ENCODE data around the gene APBA2.

Gene APBA2

DNA sequence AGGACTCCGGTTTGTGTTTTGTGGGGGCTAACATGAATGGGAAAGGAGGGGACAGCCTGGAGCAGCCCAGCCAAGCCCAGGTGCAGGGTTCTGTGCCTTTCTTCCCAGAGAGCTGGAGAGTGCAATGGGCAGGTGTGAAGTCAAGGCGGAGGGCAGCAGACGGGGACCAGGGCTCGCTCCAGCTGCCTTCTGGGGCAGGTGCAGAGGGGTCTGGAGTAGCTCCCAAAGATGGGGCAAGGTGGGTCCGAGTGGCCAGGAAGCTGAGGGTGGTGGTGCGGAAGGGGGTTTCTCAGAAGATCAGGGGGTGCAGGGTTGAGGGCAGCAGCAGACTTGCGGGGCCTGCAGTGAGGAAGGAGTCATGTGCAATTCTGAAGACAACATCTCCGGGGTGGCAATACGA, 225.0 kb downstream of the APBA2 start:
- no peak for DNase-seq

DNA sequence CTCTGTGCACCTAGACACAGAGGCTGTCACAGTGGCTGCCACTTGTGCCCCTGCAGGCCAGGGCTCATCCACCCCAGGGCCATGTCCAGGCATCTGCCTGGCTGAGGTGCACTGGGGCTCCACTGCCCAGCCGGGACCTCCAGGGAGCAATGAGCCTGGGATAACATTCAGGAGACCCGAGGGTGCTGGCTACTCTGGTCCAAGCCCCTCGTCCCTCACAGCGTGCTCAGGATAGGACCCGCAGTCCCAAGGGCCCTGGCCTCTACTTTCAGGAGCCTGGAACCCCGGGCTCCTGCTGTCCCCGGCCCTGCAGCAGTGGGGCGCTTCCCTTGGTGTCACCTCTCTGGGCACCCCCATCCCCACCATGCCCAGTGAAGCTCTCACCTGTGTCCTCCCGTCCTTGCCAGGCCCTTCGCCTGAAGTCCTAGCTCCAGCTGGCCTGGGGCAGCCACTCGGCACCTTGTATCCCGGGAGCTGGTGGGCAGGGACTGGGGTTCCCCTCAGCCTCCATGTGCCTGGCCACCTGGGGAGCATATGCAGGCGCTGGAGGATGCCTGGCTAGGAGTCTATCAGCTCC, 226.0 kb downstream of the APBA2 start:
- DNase-seq: no peak

DNA sequence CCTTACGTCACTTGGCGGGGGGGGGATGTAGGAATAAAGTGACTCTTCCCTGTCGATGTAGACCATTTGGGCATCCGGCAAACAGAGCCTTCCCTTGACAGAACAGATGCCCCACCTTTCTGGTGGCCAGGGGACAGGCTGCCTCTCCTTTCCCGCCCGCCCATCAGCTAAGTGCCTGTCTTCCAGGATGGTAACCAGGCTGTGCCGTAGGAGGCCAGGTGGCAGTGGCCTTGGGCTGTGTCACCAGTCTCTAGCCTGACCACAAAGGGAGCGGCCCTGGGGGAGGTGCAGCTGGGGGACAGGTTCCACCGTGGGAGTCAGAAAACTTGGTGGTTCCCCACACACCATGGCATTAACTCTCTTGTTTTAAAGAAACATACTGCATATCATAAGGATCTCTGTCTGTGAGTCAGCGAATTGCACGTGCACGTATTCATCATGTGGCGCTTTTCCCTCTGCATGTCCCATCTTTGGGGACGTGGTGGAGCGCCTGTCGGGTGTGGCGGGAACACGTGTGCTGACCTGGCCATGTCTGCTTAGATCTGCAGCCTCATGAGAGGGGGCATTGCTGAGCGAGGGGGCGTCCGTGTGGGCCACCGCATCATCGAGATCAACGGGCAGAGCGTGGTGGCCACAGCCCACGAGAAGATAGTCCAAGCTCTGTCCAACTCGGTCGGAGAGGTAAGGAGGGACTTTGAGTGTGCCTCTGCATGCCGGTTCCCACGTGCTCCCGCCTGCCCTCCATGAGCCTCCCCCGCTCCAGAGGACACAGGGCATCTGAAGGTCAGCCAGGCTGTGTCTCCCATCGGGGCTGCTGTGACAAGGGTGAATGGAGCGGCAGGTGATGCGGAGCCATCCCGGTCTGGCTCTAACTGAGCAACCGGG, 227.8 kb downstream of the APBA2 start:
- no peak for DNase-seq

DNA sequence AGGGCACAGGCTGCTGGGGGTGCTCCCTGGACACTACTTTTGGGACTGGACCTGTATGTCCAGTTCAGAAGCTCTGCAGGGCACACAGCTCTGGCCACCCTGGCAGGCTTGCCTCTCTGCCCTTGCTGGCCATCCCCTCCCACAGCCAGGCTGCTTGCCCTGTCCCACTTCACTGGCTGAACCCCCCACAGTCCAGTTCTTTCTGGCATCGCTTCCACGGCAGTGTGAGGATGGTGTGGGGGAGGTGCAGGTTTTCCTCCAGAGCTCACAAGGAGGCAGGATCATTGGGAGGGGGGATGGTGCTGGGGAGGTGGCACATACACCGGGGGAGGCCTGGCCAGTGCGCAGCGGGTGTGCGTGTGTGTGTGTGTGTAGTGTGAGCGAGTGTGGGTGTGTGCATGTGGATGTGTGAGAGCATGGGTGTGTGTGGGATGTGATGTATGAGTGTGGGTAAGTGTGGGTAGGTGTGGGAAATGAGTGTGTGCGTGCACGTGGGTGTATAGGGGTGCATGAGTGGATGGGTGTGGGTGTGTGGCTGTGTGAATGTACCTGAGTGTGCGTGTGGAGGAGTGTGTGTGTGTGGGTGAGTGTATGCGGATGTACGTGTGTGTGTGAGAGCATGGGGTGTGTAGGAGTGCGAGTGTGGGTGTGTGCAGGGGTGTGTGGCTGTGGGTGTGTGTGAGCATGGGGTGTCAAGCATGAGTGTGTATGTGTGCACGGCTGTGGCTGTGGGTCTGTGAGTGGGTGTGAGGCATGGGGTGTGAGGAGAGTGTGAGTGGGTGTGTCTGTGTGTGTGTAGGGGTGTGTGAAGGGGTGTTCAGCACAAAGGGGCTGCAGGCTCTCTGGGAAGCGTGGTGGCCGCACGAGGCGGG, 228.7 kb downstream of the APBA2 start:
- DNase-seq: no peak

GRCh38 chr15:29115093-29115991, 229.6 kb downstream of the APBA2 start:
- DNase-seq: no peak

DNA sequence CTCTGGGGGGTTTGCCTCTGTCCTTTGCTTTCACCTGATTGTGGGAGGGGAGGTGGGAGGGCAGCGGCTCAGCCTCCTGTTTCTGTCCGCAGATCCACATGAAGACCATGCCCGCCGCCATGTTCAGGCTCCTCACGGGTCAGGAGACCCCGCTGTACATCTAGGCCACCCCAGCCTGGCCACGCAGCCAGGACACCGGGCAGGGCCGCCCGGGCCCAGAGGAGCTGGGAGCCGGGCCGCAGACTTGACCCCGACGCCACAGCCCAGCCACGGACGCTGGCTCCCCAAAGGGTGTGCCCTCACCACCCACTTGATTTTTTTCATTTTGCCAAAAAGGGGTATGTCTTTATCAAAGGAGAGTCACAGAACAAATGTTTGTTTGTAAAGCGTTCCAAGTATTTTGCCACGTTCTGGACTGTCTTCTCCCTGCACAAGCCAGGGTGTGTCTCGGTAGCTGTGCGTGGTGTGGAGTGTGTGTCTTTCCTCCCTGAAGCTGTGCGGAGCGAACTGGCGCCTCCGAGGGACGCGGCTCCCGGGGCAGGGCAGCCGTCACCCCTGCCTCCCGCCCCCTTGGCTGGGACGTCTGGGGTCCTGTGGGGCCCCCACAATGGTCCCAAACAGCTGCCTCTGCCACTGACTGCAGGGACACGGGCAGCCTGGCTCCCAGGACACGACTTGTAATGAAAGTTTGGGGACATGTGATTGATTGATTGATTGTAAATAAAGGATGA, 231.4 kb downstream of the APBA2 start:
- DNase-seq: no peak

- no peak for DNase-seq
Observed at GRCh38 chr15:29117778-29118177, 232.0 kb downstream of the APBA2 start.

DNA sequence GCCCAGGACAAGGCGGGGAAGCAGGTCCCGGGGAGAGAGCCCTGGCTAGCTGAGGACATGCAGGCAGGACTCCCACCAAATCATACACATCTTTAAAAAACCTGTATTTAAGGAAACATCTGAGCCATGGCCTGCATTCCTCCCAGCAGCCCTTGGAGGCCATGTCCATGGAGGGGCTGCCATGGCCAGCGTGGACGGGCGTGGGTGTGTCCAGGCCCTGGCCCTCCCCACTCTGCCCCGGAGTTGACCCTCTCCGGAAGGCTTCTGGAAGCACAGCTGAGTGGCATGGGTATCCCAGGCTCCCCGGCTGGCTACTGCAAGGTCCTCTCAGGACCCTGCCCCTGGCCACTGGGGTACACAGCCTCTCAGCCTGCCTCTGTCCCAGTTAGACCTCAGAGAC, 234.1 kb downstream of the APBA2 start:
- DNase-seq: no peak

DNA sequence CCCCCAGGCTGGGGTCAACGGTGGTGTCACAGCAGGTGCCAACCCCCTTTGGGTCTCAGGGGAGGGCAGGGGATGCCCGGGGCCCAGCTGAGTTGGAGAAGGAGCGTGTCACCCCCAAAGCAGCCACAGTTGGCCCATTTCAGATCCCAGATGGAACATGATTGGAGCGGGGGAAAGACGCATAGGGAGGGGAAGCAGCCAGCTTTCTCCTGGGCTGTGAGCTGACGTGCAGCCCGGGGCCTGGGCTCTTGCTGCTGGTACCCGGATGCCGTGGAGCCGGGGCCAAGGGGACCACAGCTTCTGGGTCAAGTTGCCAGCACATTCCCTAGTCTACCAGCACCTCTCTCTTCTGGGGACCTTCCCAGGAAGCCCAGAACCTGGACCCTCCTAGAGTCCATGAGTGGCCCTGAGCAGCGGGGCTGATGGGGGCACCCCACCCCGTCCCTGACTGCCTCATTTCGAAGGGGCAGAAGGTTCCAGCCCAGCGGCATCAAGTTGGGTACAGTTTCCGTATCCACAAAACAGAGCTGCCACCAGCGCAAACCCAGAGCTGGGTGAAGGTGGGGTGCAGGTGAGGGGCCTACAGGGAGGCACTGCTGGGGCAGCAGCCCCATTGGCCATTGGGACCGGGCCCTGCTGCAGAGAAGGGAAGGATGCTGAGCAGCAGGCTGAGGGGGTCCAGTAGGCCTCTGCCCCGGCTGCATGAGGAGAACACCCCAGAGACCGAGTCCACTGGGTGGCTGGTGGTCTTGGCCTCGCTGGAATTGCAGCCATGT, 235.0 kb downstream of the APBA2 start:
- DNase-seq: no peak

DNA sequence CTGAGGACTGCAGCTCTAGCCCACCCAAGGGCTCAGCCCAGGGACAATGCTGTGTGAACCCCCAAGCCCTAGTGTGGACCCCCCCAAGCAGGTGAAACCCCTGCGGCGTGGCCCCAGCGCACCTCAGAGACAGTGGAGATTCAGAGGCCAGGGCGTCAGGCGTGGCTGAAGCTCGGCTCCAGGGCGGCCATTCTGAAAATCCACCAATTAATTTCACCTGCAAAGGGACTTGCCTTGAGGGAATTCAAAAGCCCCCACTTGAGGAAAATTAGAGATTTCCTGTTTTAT, 235.5 kb downstream of the APBA2 start:
- DNase-seq: no peak

DNA sequence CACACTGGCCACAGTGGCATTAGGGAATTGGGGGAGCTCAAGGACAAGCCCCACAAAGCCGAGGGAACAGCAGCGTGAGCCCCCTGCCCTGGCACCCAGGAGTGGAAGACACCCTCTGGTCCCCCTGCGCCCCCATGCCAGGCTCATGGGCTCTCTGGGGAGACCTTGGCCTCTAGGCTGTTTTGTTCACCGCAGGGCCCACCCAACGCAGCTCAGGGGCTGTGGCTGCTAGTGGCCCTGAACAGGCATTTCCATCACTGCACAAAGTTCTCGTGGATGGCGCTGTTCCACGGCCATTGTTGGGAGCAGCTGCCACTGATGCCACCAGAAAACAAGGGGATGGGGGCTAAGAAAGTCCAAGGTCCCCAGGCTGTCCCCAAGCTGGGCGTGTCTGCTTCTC, 236.1 kb downstream of the APBA2 start:
- DNase-seq: no peak

DNA sequence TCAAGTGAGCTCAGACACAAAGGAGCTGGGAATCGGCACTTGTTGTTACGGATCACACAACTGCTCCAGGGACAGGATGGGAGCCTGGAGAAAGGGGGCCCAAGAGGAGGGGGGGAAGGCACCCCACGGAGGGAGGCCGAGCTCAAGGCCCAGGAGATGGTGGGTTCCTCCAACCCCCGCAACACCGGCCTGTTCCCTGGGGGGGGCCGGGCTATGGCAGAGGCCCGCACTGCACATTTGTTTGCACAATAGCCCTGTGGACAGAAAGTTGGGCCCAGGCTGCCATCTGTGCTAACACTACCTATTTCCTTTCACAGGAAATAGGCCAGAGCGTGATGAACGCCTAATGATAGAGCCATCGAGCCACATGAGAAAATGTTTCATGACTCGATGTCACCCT, 236.7 kb downstream of the APBA2 start:
- no peak for DNase-seq

DNA sequence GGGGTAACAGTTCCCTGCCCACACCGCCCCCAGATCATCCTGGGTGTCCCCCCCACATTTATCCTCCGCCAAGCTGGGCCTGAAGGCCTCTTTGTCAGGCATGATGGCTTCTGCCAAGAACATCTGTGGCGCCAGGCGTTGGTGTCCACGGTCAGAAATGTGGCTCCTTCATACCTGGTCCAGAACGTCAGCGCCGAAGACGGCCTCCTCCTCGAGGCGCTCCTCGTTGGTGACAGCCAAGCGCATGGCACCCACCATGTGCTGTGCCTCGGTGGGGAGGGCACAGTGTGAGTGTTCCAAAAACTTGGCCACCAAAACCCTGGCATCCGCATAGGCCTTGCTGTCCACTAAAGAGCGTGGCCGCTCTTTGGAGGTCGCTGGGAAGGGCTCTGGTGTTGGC, 237.4 kb downstream of the APBA2 start:
- DNase-seq: no peak

DNA sequence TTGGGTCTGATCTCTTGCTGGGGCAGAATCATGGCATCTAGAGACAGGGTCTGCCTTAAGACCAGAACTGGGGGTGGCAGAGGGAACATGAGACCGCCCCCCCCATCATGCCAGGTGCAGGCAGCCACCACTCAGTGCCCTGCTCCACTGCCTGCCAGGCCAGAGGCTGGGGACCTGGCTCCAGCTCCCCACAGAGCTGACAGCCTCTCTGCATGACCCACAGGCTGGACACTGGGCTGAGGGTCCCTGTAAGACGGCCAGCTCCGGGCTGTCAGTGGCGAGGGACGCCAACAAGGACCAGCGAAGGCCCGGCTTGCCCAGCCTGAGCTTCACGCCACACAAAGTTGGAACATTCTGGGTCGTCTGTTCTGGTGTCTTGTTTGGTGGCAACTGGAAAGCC, 238.2 kb downstream of the APBA2 start:
- DNase-seq: no peak

- no peak for DNase-seq
Observed at GRCh38 chr15:29124581-29125381, 239.0 kb downstream of the APBA2 start.

GRCh38 chr15:29125382-29126207, 239.8 kb downstream of the APBA2 start:
- no peak for DNase-seq

- DNase-seq: no peak
Observed at GRCh38 chr15:29126208-29126536, 240.4 kb downstream of the APBA2 start.

GRCh38 chr15:29126821-29127461, 241.2 kb downstream of the APBA2 start:
- no peak for DNase-seq

Measured in NCI-H146 (cell line).